ENCODE data around the gene CREB3L1.

The CREB3L1 gene

DNA sequence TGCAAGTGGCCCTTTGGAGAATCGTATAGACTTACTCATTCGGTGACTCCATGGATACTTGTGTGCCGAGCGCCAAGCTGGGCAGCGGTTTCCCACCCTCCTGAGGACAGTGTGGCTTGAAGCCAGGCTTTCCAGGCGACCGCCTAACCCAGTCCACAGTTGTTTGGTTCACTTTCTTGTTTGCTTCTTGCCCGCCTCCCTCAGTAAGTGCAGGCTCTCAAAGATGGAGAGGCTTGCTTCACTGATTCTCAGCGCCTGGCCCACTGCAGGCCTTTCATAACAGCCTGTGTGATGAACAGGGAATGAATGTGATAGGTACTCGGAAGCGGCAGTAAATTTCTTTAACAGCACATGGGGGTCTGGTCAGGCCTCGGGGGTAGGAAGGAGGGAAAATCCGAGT lies 92.8 kb downstream of the CREB3L1 start:
- Histone ChIP-seq H3K9me3 (ENCODE audit: control insufficient read depth, insufficient read depth, low read length) (no peaks in the 10 kb centered on the region), H3K4me3 (ENCODE audit: low read depth, low read length) (no peak overlapping the region), H3K4me1 (ENCODE audit: control insufficient read depth, insufficient read depth, low read length) (peaks cover 5% of the 10 kb centered on the region), H3K9ac (ENCODE audit: low read depth, low read length) (no peak overlapping the region), H3K36me3 (ENCODE audit: control insufficient read depth, insufficient read depth, low read length) (peaks cover 63% of the 10 kb centered on the region), H3K27me3 (ENCODE audit: control insufficient read depth, insufficient read depth, low read length) (no peaks in the 10 kb centered on the region)
